Neural cell (in vitro differentiated cells): ENCODE results near the gene SLC22A2. TPM values are rescaled to one million over a fixed set of nuclear protein-coding genes. Genes with fewer than 3 reads are reported as not detected.

ENCODE experiments used
- H2AFZ ChIP-seq: fragments of 200-600, 300-800 bp; sonication (generic), shearing (Covaris generic); 2 replicates; pipeline ENCODE4 v1.6.0; 2014; ENCODE audit warnings: low read depth, mild to moderate bottlenecking, antibody characterized with exemption, low read length, moderate library complexity
- H3F3A ChIP-seq: fragments of 200-600 bp; shearing (Covaris generic); 2 replicates; pipeline ENCODE4 v1.6.1; 2016; ENCODE audit warnings: mild to moderate bottlenecking, moderate library complexity, mixed read lengths, antibody characterized with exemption, low read length; ENCODE audit not compliant: insufficient read depth, poor library complexity, severe bottlenecking
- H3K27ac ChIP-seq: fragments of 200-600, 300-800 bp; sonication (generic), shearing (Covaris generic); 2 replicates; pipeline ENCODE4 v1.5.1; 2014; ENCODE audit warnings: mild to moderate bottlenecking, low read length, moderate library complexity
- H3K27me3 ChIP-seq: fragments of 300-800, 200-600 bp; sonication (generic), shearing (Covaris generic); 2 replicates; pipeline ENCODE4 v1.6.0; 2014; ENCODE audit warnings: mild to moderate bottlenecking, low read depth, low read length, moderate library complexity; ENCODE audit not compliant: insufficient read depth
- H3K36me3 ChIP-seq: fragments of 300-800, 200-600 bp; sonication (generic), shearing (Covaris generic); 2 replicates; pipeline ENCODE4 v1.5.1; 2014; ENCODE audit warnings: mild to moderate bottlenecking, antibody characterized with exemption, low read length, moderate library complexity; ENCODE audit not compliant: insufficient read depth
- H3K4me2 ChIP-seq: fragments of 300-800, 200-600 bp; sonication (generic), shearing (Covaris generic); 2 replicates; pipeline ENCODE4 v1.6.0; 2014; ENCODE audit warnings: mild to moderate bottlenecking, low read length
- H3K4me3 ChIP-seq: fragments of 300-800, 200-600 bp; sonication (generic), shearing (Covaris generic); 2 replicates; pipeline ENCODE4 v1.5.1; 2014; ENCODE audit warnings: mild to moderate bottlenecking, low read length, moderate library complexity
- H3K79me2 ChIP-seq: fragments of 200-600 bp; shearing (Covaris generic); replicated peaks from 2 replicates; pipeline ENCODE4 v1.6.0; 2014; ENCODE audit warnings: mild to moderate bottlenecking, low read length, moderate library complexity; ENCODE audit not compliant: insufficient read depth
- H3K9ac ChIP-seq: fragments of 300-800, 200-600 bp; sonication (generic), shearing (Covaris generic); 2 replicates; pipeline ENCODE4 v1.6.1; 2016; ENCODE audit warnings: mild to moderate bottlenecking, low read length, mixed read lengths
- H3K9me2 ChIP-seq: fragments of 200-600 bp; shearing (Covaris generic); 2 replicates; pipeline ENCODE4 v1.6.1; 2016; ENCODE audit warnings: mild to moderate bottlenecking, low read length, mixed read lengths; ENCODE audit not compliant: insufficient read depth
- H3K9me3 ChIP-seq: fragments of 200-600, 300-800 bp; sonication (generic), shearing (Covaris generic); 2 replicates; pipeline ENCODE4 v1.6.1; 2016; ENCODE audit warnings: mild to moderate bottlenecking, mixed run types, low read length, moderate library complexity, mixed read lengths
- H4K20me1 ChIP-seq: fragments of 200-600 bp; shearing (Covaris generic); 2 replicates; pipeline ENCODE4 v1.6.1; 2016; ENCODE audit warnings: mild to moderate bottlenecking, mixed run types; ENCODE audit not compliant: insufficient read depth
- CTCF ChIP-seq: fragments of 450-650 bp; IDR thresholded peaks from 2 replicates; pipeline ENCODE4 v1.5.1; 2014; ENCODE audit warnings: antibody characterized with exemption, mild to moderate bottlenecking, moderate library complexity; ENCODE audit not compliant: poor library complexity, severe bottlenecking
- EP300 ChIP-seq: fragments of 450-650 bp; conservative IDR thresholded peaks from 2 replicates; pipeline ENCODE4 v1.6.1; 2014; ENCODE audit warnings: antibody characterized with exemption, mild to moderate bottlenecking, moderate library complexity; ENCODE audit not compliant: poor library complexity, severe bottlenecking
- EZH2 ChIP-seq: fragments of 200-600, 300-800 bp; shearing (Covaris generic), sonication (generic); IDR thresholded peaks from 2 replicates; pipeline ENCODE4 v1.6.1; 2014; ENCODE audit warnings: antibody characterized with exemption, low read length, borderline replicate concordance, mild to moderate bottlenecking; ENCODE audit not compliant: insufficient read depth, poor library complexity, severe bottlenecking
- MXI1 ChIP-seq: fragments of 450-650 bp; conservative IDR thresholded peaks from 2 replicates; pipeline ENCODE4 v1.6.1; 2014; ENCODE audit warnings: antibody characterized with exemption, mild to moderate bottlenecking; ENCODE audit not compliant: poor library complexity, severe bottlenecking
- POLR2AphosphoS5 ChIP-seq: IDR thresholded peaks from 2 replicates; pipeline ENCODE4 v1.6.1; 2012
- RAD21 ChIP-seq: fragments of 450-650 bp; conservative IDR thresholded peaks from 2 replicates; pipeline ENCODE4 v1.6.1; 2014; ENCODE audit warnings: antibody characterized with exemption, mild to moderate bottlenecking, moderate library complexity
- SMC3 ChIP-seq: fragments of 450-650 bp; conservative IDR thresholded peaks from 2 replicates; pipeline ENCODE4 v1.6.1; 2014; ENCODE audit warnings: antibody characterized with exemption, mild to moderate bottlenecking, moderate library complexity; ENCODE audit not compliant: poor library complexity
- TAF1 ChIP-seq: IDR thresholded peaks from 2 replicates; pipeline ENCODE4 v1.6.1; 2012; ENCODE audit warnings: low read depth
- polyA plus RNA-seq: library from polyadenylated mRNA; depleted of rRNA; stranded (reverse); fragments of >200 nt; gene quantifications from 2 replicates; pipeline ENCODE4 v1.2.3, GENCODE V29; 2014
- TF ChIP-seq, protein P1 (sequence below): IDR thresholded peaks from 2 replicates; pipeline ENCODE4 v1.6.1; 2012; ENCODE audit warnings: borderline replicate concordance

Gene SLC22A2
- polyA plus RNA-seq, 1 donor from 2014 or later = not detected

DNA sequence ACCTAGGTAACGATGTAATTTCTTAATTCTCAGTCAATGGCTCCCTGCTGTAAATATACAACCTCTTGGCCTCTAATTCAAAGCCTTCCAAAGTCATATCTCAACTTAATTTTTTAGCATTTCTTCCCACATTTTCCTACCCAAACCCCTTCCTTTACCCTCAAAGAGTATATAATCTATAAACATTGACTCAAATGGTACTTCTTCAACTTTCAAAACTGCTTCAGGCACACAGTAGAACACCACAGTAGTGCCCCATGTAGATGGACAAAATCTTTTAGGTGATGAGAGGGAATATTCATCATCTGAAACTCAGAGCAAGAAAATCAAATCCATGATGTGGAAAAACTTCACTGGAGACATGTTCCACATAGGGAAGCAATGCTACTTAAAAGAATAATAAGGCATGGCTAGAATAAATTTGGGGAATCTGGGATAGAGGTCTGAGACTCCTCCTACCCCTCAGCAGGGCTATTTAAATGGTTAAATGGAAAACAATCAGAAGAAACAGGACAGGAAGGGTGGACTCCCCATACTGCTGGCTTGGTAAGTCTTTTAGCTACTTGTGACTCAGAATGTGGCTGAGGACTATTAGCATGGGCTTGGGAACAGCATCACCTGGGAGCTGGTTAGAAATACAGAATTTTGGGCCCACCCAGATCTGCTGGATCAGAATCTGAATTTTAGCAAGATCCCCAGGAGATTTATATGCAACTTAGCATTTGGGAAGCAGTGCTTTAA, 6.4 kb downstream of the SLC22A2 start:
- Histone ChIP-seq H3K9me2 (no peaks in the 10 kb centered on the region), H2AFZ (no peak overlapping the region)
- no peak for TF ChIP-seq EP300
- no peak for TF ChIP-seq EZH2
- no peak for TF ChIP-seq RAD21
- no peak for TF ChIP-seq CTCF
- no peak for TF ChIP-seq TAF1
- TF ChIP-seq MXI1 = no peak
- TF ChIP-seq, protein P1, sequence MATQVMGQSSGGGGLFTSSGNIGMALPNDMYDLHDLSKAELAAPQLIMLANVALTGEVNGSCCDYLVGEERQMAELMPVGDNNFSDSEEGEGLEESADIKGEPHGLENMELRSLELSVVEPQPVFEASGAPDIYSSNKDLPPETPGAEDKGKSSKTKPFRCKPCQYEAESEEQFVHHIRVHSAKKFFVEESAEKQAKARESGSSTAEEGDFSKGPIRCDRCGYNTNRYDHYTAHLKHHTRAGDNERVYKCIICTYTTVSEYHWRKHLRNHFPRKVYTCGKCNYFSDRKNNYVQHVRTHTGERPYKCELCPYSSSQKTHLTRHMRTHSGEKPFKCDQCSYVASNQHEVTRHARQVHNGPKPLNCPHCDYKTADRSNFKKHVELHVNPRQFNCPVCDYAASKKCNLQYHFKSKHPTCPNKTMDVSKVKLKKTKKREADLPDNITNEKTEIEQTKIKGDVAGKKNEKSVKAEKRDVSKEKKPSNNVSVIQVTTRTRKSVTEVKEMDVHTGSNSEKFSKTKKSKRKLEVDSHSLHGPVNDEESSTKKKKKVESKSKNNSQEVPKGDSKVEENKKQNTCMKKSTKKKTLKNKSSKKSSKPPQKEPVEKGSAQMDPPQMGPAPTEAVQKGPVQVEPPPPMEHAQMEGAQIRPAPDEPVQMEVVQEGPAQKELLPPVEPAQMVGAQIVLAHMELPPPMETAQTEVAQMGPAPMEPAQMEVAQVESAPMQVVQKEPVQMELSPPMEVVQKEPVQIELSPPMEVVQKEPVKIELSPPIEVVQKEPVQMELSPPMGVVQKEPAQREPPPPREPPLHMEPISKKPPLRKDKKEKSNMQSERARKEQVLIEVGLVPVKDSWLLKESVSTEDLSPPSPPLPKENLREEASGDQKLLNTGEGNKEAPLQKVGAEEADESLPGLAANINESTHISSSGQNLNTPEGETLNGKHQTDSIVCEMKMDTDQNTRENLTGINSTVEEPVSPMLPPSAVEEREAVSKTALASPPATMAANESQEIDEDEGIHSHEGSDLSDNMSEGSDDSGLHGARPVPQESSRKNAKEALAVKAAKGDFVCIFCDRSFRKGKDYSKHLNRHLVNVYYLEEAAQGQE = no peak
- TF ChIP-seq POLR2AphosphoS5 = no peak

GRCh38 chr6:160249671-160250070, 8.9 kb downstream of the SLC22A2 start:
- Histone ChIP-seq H3K9me3 (no peaks in the 10 kb centered on the region), H3F3A (no peaks in the 10 kb centered on the region), H3K79me2 (no peaks in the 10 kb centered on the region), H4K20me1 (no peaks in the 10 kb centered on the region), H3K9ac (no peak overlapping the region), H2AFZ (no peak overlapping the region), H3K9me2 (no peaks in the 10 kb centered on the region), H3K27ac (no peak overlapping the region), H3K27me3 (no peaks in the 10 kb centered on the region), H3K36me3 (no peaks in the 10 kb centered on the region), H3K4me3 (no peak overlapping the region), H3K4me2 (no peak overlapping the region)
- TF ChIP-seq TAF1 (no peak), EP300 (no peak), MXI1 (no peak), RAD21 (no peak), CTCF (no peak), POLR2AphosphoS5 (no peak), SMC3 (no peak), EZH2 (no peak)
- TF ChIP-seq, protein P1 = no peak

More for the DNA sequence above, 6.4 kb downstream of the SLC22A2 start:
- no peak overlapping the region for H3K4me2 ChIP-seq
- no peaks in the 10 kb centered on the region for H3K9me3 ChIP-seq
- H3K4me3 ChIP-seq = no peak overlapping the region
- H3K36me3 ChIP-seq = no peaks in the 10 kb centered on the region
- no peaks in the 10 kb centered on the region for H4K20me1 ChIP-seq
- H3K79me2 ChIP-seq = no peaks in the 10 kb centered on the region
- no peak overlapping the region for H3K27ac ChIP-seq
- H3K9ac ChIP-seq = no peak overlapping the region
- no peaks in the 10 kb centered on the region for H3F3A ChIP-seq
- H3K27me3 ChIP-seq = no peaks in the 10 kb centered on the region
